ENCODE data around the gene PPFIA3.

DNA sequence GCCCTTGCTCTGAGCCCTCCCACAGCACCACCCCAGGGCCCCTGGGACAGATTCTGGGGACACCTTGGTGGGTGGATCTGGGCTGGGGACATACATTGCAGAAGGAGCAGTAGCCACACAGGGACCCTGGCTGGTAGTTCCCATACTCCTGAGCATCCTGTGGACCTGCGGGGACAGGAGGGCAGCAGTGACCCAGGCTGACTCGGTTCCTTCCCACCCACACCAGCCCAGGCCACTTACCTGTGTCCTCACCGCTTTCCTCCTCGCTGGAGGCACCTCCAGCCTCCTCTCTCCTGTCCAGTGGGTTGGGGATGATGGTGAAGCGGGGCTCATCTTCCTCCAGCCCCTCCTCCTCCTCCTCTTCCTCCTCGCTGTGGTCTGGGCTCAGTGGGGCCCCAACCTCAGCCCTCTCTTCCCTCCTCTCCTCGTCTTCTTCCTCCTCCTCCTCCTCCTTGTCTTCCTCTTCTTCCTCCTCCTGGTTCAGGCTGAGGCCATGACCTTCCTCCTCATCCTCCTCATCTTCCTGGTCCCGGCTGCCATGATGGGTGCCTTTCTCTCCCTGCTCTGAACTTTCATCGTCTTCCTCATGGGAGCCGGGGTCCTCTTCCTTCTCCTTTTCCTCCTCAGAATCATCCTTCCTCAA lies 33.9 kb downstream of the PPFIA3 start:
- no peak for TF ChIP-seq CTCF (IDR thresholded peaks at IDR 0.05)
- TF ChIP-seq POLR2A (IDR thresholded peaks at IDR 0.05) = no peak
